ENCODE results near the gene DTD1. TPM values are rescaled to one million over a fixed set of nuclear protein-coding genes. Genes with fewer than 3 reads are reported as not detected.

Gene DTD1
- total RNA-seq, 1 experiment from 2014 or later = 62.8 TPM

GRCh38 chr20:18728870-18729224 is 141.0 kb downstream of the DTD1 start:
- ChIA-PET CTCF (no interaction called here), POLR2A (ENCODE audit: unreplicated experiment) (no interaction called here)
- no peaks in the 10 kb centered on the region for H3K9me2 ChIP-seq (ENCODE audit: insufficient read depth)
- no peaks in the 10 kb centered on the region for H3K36me3 ChIP-seq (ENCODE audit: low read depth)
- H3K9me3 ChIP-seq (ENCODE audit: insufficient read depth, low read depth) = no peaks in the 10 kb centered on the region
- BruUV-seq (replicated peaks) = no TSS peak
- TF ChIP-seq EZH2 (IDR thresholded peaks at IDR 0.05; ENCODE audit: low read depth) (no peak), CTCF (conservative IDR thresholded peaks at IDR 0.05) (no peak)
- H4K20me1 ChIP-seq (ENCODE audit: insufficient read depth) = no peaks in the 10 kb centered on the region
- no peak overlapping the region for H3K27ac ChIP-seq
- no peaks in the 10 kb centered on the region for H3K79me2 ChIP-seq (ENCODE audit: low read depth)
- no peak overlapping the region for H2AFZ ChIP-seq
- H3K27me3 ChIP-seq (ENCODE audit: insufficient read depth, low read depth) = no peaks in the 10 kb centered on the region
- no peaks in the 10 kb centered on the region for H3K4me1 ChIP-seq (replicated peaks; ENCODE audit: insufficient read depth)
- no peak overlapping the region for H3K4me2 ChIP-seq
- intact Hi-C loops (cut with micrococcal nuclease; ENCODE audit: unreplicated experiment) = no loop called here
- no peaks in the 10 kb centered on the region for H3F3A ChIP-seq (ENCODE audit: insufficient read depth, low read depth)
- DNase-seq = no peak
- H3K4me3 ChIP-seq = no peak overlapping the region

- no peak overlapping the region for H3K4me3 ChIP-seq
- no peak for TF ChIP-seq EZH2 (IDR thresholded peaks at IDR 0.05; ENCODE audit: low read depth)
- no peak for TF ChIP-seq CTCF (conservative IDR thresholded peaks at IDR 0.05)
- no peaks in the 10 kb centered on the region for H3K36me3 ChIP-seq (ENCODE audit: low read depth)
- no peak overlapping the region for H3K27ac ChIP-seq
- no peaks in the 10 kb centered on the region for H3K79me2 ChIP-seq (ENCODE audit: low read depth)
- ChIA-PET CTCF (no interaction called here), POLR2A (ENCODE audit: unreplicated experiment) (no interaction called here)
- no peak overlapping the region for H3K4me2 ChIP-seq
- H3K27me3 ChIP-seq (ENCODE audit: insufficient read depth, low read depth) = no peaks in the 10 kb centered on the region
- H2AFZ ChIP-seq = no peak overlapping the region
- intact Hi-C loops (cut with micrococcal nuclease; ENCODE audit: unreplicated experiment) = no loop called here
- no TSS peak for BruUV-seq (replicated peaks)
- H3K9me2 ChIP-seq (ENCODE audit: insufficient read depth) = no peaks in the 10 kb centered on the region
- H3K9me3 ChIP-seq (ENCODE audit: insufficient read depth, low read depth) = no peaks in the 10 kb centered on the region
- H3K4me1 ChIP-seq (replicated peaks; ENCODE audit: insufficient read depth) = no peaks in the 10 kb centered on the region
- no peaks in the 10 kb centered on the region for H4K20me1 ChIP-seq (ENCODE audit: insufficient read depth)
- no peak for DNase-seq
- H3F3A ChIP-seq (ENCODE audit: insufficient read depth, low read depth) = no peaks in the 10 kb centered on the region
Measured at GRCh38 chr20:18729231-18729825, 141.5 kb downstream of the DTD1 start.

GRCh38 chr20:18731940-18732339 is 144.1 kb downstream of the DTD1 start:
- H2AFZ ChIP-seq = no peak overlapping the region
- POLR2A ChIA-PET (ENCODE audit: unreplicated experiment) = no interaction called here
- no peaks in the 10 kb centered on the region for H3K4me1 ChIP-seq (replicated peaks; ENCODE audit: insufficient read depth)
- H3K4me2 ChIP-seq = no peak overlapping the region
- DNase-seq = no peak
- H3K9me3 ChIP-seq (ENCODE audit: insufficient read depth, low read depth) = no peaks in the 10 kb centered on the region
- TF ChIP-seq EZH2 (IDR thresholded peaks at IDR 0.05; ENCODE audit: low read depth) = no peak
- no peak for TF ChIP-seq CTCF (conservative IDR thresholded peaks at IDR 0.05)
- H3K27me3 ChIP-seq (ENCODE audit: insufficient read depth, low read depth) = no peaks in the 10 kb centered on the region
- no peaks in the 10 kb centered on the region for H4K20me1 ChIP-seq (ENCODE audit: insufficient read depth)
- H3F3A ChIP-seq (ENCODE audit: insufficient read depth, low read depth) = no peaks in the 10 kb centered on the region
- H3K27ac ChIP-seq = no peak overlapping the region
- intact Hi-C loops (cut with micrococcal nuclease; ENCODE audit: unreplicated experiment) = no loop called here
- H3K4me3 ChIP-seq = no peak overlapping the region
- no peaks in the 10 kb centered on the region for H3K9me2 ChIP-seq (ENCODE audit: insufficient read depth)
- H3K36me3 ChIP-seq (ENCODE audit: low read depth) = no peaks in the 10 kb centered on the region
- no TSS peak for BruUV-seq (replicated peaks)
- no peaks in the 10 kb centered on the region for H3K79me2 ChIP-seq (ENCODE audit: low read depth)
- CTCF ChIA-PET = no interaction called here

All from PC-9 (cell line).